Fibroblast of the aortic adventitia (primary cell): ENCODE results near the gene SYNJ2. TPM values are rescaled to one million over a fixed set of nuclear protein-coding genes. Genes with fewer than 3 reads are reported as not detected.

ENCODE experiments used
- DNase-seq: peaks from one replicate; pipeline ENCODE4 v3.0.0-alpha.2; 2010; ENCODE audit warnings: low read depth
- H3K4me3 ChIP-seq: 2 replicates; pipeline ENCODE4 v1.5.1; 2011; ENCODE audit warnings: low read depth, mild to moderate bottlenecking, control low read depth, low read length, moderate library complexity
- CTCF ChIP-seq: IDR thresholded peaks from 2 replicates; pipeline ENCODE4 v1.5.1; 2011; ENCODE audit warnings: mild to moderate bottlenecking, low read length, control low read depth, inconsistent platforms; ENCODE audit not compliant: insufficient read depth
- total RNA-seq: library from RNA; depleted of rRNA; stranded (reverse); fragments of >200 nt; gene quantifications from 2 replicates; pipeline ENCODE4 v1.2.3, GENCODE V29; 2012; ENCODE audit warnings: low replicate concordance

SYNJ2 gene
- total RNA-seq, 1 donor: 73.6 TPM

GRCh38 chr6:158039571-158040050 is 57.9 kb downstream of the SYNJ2 start:
- DNase-seq: no peak
- no peak overlapping the region for H3K4me3 ChIP-seq
- TF ChIP-seq CTCF: no peak

- no peak for TF ChIP-seq CTCF
- peak; percentile 99 for DNase-seq
- peak overlapping the region; percentile 13 for H3K4me3 ChIP-seq
Measured at GRCh38 chr6:158040051-158040803, 58.6 kb downstream of the SYNJ2 start.

GRCh38 chr6:158040804-158041347 is 59.2 kb downstream of the SYNJ2 start:
- DNase-seq: no peak
- H3K4me3 ChIP-seq: peak overlapping the region; percentile 13
- TF ChIP-seq CTCF: no peak

GRCh38 chr6:158041370-158041769 is 59.7 kb downstream of the SYNJ2 start:
- H3K4me3 ChIP-seq: no peak overlapping the region
- peak; percentile 31 for DNase-seq
- no peak for TF ChIP-seq CTCF

- no peak overlapping the region for H3K4me3 ChIP-seq
- TF ChIP-seq CTCF: no peak
- DNase-seq: no peak
Measured at GRCh38 chr6:158041788-158042187, 60.1 kb downstream of the SYNJ2 start.

- no peak overlapping the region for H3K4me3 ChIP-seq
- no peak for TF ChIP-seq CTCF
- peak; percentile 63 for DNase-seq
Measured at GRCh38 chr6:158042245-158042798, 60.7 kb downstream of the SYNJ2 start.
